Measurements from ENCODE around the gene CD79B.

Gene CD79B

GRCh38 chr17:63928966-63929695 is 3.0 kb downstream of the CD79B start:
- H3K36me3 ChIP-seq (replicated peaks; ENCODE audit: insufficient read depth, low read length) = no peaks in the 10 kb centered on the region
- no peaks in the 10 kb centered on the region for H3F3A ChIP-seq (ENCODE audit: insufficient read depth, low read length)
- no peaks in the 10 kb centered on the region for H3K9me3 ChIP-seq (replicated peaks; ENCODE audit: insufficient read depth, low read length)
- H3K4me1 ChIP-seq (ENCODE audit: low read length) = peaks cover 5% of the 10 kb centered on the region; the same call in 1 of the 2 replicates
- no peak overlapping the region for H3K9ac ChIP-seq (ENCODE audit: low read length)
- H3K4me3 ChIP-seq (ENCODE audit: low read length) = no peak overlapping the region
- no peak for TF ChIP-seq EZH2phosphoT487 (IDR thresholded peaks at IDR 0.05; ENCODE audit: low read length)
- no peak for TF ChIP-seq EZH2 (optimal IDR thresholded peaks at IDR 0.05; ENCODE audit: low read depth, low read length)
- TF ChIP-seq CTCF (IDR thresholded peaks at IDR 0.05; ENCODE audit: low read length) = no peak
- H3K27me3 ChIP-seq (replicated peaks; ENCODE audit: insufficient read depth, low read length) = no peaks in the 10 kb centered on the region
- H3K79me2 ChIP-seq (ENCODE audit: low read length) = no peaks in the 10 kb centered on the region
- H4K20me1 ChIP-seq (ENCODE audit: insufficient read depth, low read length) = no peaks in the 10 kb centered on the region
- H3K27ac ChIP-seq (ENCODE audit: low read length) = no peak overlapping the region
- no peaks in the 10 kb centered on the region for H3K9me2 ChIP-seq (replicated peaks; ENCODE audit: insufficient read depth, low read length)
- H2AFZ ChIP-seq (ENCODE audit: low read length) = no peak overlapping the region
- H3K4me2 ChIP-seq (ENCODE audit: low read depth, low read length) = no peak overlapping the region
- DNase-seq = no peak

GRCh38 chr17:63928172-63928666 is 3.9 kb downstream of the CD79B start:
- peaks cover 5% of the 10 kb centered on the region; the same call in 1 of the 2 replicates for H3K4me1 ChIP-seq (ENCODE audit: low read length)
- no peak overlapping the region for H3K4me3 ChIP-seq (ENCODE audit: low read length)

GRCh38 chr17:63927464-63928171 is 4.5 kb downstream of the CD79B start:
- Histone ChIP-seq H3K4me1 (ENCODE audit: low read length) (peaks cover 4% of the 10 kb centered on the region; the same call in 1 of the 2 replicates), H3K9ac (ENCODE audit: low read length) (no peak overlapping the region), H3K27me3 (replicated peaks; ENCODE audit: insufficient read depth, low read length) (no peaks in the 10 kb centered on the region), H3K36me3 (replicated peaks; ENCODE audit: insufficient read depth, low read length) (no peaks in the 10 kb centered on the region), H3F3A (ENCODE audit: insufficient read depth, low read length) (no peaks in the 10 kb centered on the region), H2AFZ (ENCODE audit: low read length) (no peak overlapping the region), H3K27ac (ENCODE audit: low read length) (no peak overlapping the region), H3K4me2 (ENCODE audit: low read depth, low read length) (no peak overlapping the region), H3K9me3 (replicated peaks; ENCODE audit: insufficient read depth, low read length) (no peaks in the 10 kb centered on the region), H3K79me2 (ENCODE audit: low read length) (no peaks in the 10 kb centered on the region), H3K4me3 (ENCODE audit: low read length) (no peak overlapping the region), H4K20me1 (ENCODE audit: insufficient read depth, low read length) (no peaks in the 10 kb centered on the region), H3K9me2 (replicated peaks; ENCODE audit: insufficient read depth, low read length) (no peaks in the 10 kb centered on the region)
- DNase-seq = no peak
- TF ChIP-seq EZH2phosphoT487 (IDR thresholded peaks at IDR 0.05; ENCODE audit: low read length) (no peak), CTCF (IDR thresholded peaks at IDR 0.05; ENCODE audit: low read length) (no peak)

More at GRCh38 chr17:63928172-63928666, 3.9 kb downstream of the CD79B start:
- Histone ChIP-seq H2AFZ (ENCODE audit: low read length) (no peak overlapping the region), H3K27ac (ENCODE audit: low read length) (no peak overlapping the region), H3K9me2 (replicated peaks; ENCODE audit: insufficient read depth, low read length) (no peaks in the 10 kb centered on the region), H3K4me2 (ENCODE audit: low read depth, low read length) (no peak overlapping the region), H3K79me2 (ENCODE audit: low read length) (no peaks in the 10 kb centered on the region), H3K36me3 (replicated peaks; ENCODE audit: insufficient read depth, low read length) (no peaks in the 10 kb centered on the region), H4K20me1 (ENCODE audit: insufficient read depth, low read length) (no peaks in the 10 kb centered on the region), H3K27me3 (replicated peaks; ENCODE audit: insufficient read depth, low read length) (no peaks in the 10 kb centered on the region), H3K9me3 (replicated peaks; ENCODE audit: insufficient read depth, low read length) (no peaks in the 10 kb centered on the region), H3F3A (ENCODE audit: insufficient read depth, low read length) (no peaks in the 10 kb centered on the region), H3K9ac (ENCODE audit: low read length) (no peak overlapping the region)
- no peak for DNase-seq
- TF ChIP-seq EZH2 (optimal IDR thresholded peaks at IDR 0.05; ENCODE audit: low read depth, low read length) = no peak
- no peak for TF ChIP-seq CTCF (IDR thresholded peaks at IDR 0.05; ENCODE audit: low read length)
- no peak for TF ChIP-seq EZH2phosphoT487 (IDR thresholded peaks at IDR 0.05; ENCODE audit: low read length)
